Placental epithelial cell (primary cell): Measurements from ENCODE around the gene ETHE1. TPM values are rescaled to one million over a fixed set of nuclear protein-coding genes. Genes with fewer than 3 reads are reported as not detected.

Experiments
- total RNA-seq: library from RNA; depleted of rRNA; stranded (reverse); fragments of >200 nt; gene quantifications from 2 replicates; pipeline ENCODE4 v1.2.3, GENCODE V29; 2012

ETHE1 gene
- total RNA-seq, result 174 and 189 TPM in 2 replicates

GRCh38 chr19:43526884-43527859 is at the start of gene ETHE1:
Gene ETHE1 (minus strand): TSS chr19:43527201. CDS start chr19:43527177, 24 bp downstream.

GRCh38 chr19:43575156-43575950 is 48.4 kb upstream of the ETHE1 start, which contains the start of the genes PINLYP and XRCC1:
Gene PINLYP (plus strand): TSS chr19:43575801. CDS start chr19:43577192, 1,391 bp downstream.
Gene XRCC1 (minus strand): TSS chr19:43575527. CDS start chr19:43575458, 69 bp downstream.

GRCh38 chr19:43532962-43533545 is 6.1 kb upstream of the ETHE1 start, which contains the start of gene ZNF575:
Gene ZNF575 (plus strand): TSS chr19:43533188. CDS start chr19:43534423, 1,235 bp downstream.

GRCh38 chr19:43504426-43505185 is 22.4 kb downstream of the ETHE1 start, which contains the start of gene PHLDB3:
Gene PHLDB3 (minus strand): TSS chr19:43504746. CDS start chr19:43504118, 628 bp downstream.

GRCh38 chr19:43465468-43466120 is 61.4 kb downstream of the ETHE1 start, which contains the start of gene LYPD3:
Gene LYPD3 (minus strand): TSS chr19:43465608. CDS start chr19:43465571, 37 bp downstream.

Other genes starting within 250 kb of the ETHE1 start
- gene CD177, start 173.5 kb downstream of the ETHE1 start, total RNA-seq, result 0.33 and 0.39 TPM in 2 replicates
- not detected in 2 replicates for gene TEX101, start 112.3 kb downstream of the ETHE1 start, total RNA-seq
- 35.5 and 65.2 TPM in 2 replicates for gene LYPD3, start 61.6 kb downstream of the ETHE1 start, total RNA-seq
- 24.8 and 45.5 TPM in 2 replicates for gene PHLDB3, start 22.5 kb downstream of the ETHE1 start, total RNA-seq
- gene ZNF575, start 6.0 kb upstream of the ETHE1 start, total RNA-seq, result under 0.01 TPM in 1 of 2 replicates, not detected in the other
- gene XRCC1, start 48.3 kb upstream of the ETHE1 start, total RNA-seq, result 27.0 and 51.8 TPM in 2 replicates
- 2.4 and 11.0 TPM in 2 replicates for gene PINLYP, start 48.6 kb upstream of the ETHE1 start, total RNA-seq
- 16.9 and 18.5 TPM in 2 replicates for gene IRGQ, start 68.9 kb upstream of the ETHE1 start, total RNA-seq
- gene ZNF576, start 69.4 kb upstream of the ETHE1 start, total RNA-seq, result 7.9 and 9.0 TPM in 2 replicates
- under 0.01 and 0.22 TPM in 2 replicates for gene SRRM5, start 84.9 kb upstream of the ETHE1 start, total RNA-seq
- gene ZNF428, start 92.4 kb upstream of the ETHE1 start, total RNA-seq, result 20.8 and 27.9 TPM in 2 replicates
- gene CADM4, start 112.6 kb upstream of the ETHE1 start, total RNA-seq, result 0.54 and 1.2 TPM in 2 replicates
- 45.1 and 48.3 TPM in 2 replicates for gene PLAUR, start 143.0 kb upstream of the ETHE1 start, total RNA-seq
- gene IRGC, start 188.9 kb upstream of the ETHE1 start, total RNA-seq, result not detected in 2 replicates
- gene SMG9, start 227.8 kb upstream of the ETHE1 start, total RNA-seq, result 17.5 and 27.1 TPM in 2 replicates